ENCODE measurements around the gene FGD6.
"Not testable (repeated sequence)": the region's sequence is repeated elsewhere in the genome, so short reads cannot be mapped to it uniquely, and the experiment has no call there.

The FGD6 gene

GRCh38 chr12:95118138-95118787 is 99.0 kb downstream of the FGD6 start:
- no peak for DNase-seq

DNA sequence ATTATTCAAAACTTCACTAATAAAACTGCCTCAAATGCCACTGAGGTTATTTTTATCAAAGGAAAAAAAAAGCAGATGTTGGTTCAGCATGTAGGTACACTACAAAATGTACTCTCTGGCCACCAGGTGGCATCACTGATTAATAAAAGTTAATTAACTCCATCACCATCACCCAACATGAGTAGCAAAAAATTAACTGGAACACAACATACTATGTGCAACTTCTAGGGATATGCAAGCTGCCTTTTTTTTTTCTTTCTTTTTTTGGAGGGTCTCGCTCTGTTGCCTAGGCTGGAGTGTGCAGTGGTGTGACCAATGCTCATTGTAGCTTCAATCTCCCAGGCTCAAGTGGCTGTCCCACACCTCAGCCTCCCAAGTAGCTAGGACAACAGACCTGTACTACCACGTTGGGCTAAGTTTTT is 100.1 kb downstream of the FGD6 start:
- peak; percentile 59 to 75 for DNase-seq

DNA sequence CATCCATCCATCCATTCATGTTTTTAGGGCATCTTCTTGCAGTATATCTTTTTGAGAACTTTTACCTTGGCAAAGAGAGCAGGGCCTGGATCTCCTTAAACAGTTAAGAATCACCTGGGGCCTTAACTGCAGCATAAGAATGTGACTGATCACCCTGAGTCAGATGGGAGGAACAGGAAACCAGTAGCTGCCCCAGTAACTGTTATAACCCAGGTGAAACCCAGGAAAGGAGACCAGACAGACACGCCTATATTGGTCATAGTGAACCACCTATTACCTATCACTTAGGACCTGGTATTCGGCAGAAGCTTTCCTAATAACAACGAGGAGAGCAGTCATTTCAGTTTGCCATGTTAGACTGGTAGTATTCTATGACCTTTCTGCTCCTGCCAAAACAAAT is 100.5 kb downstream of the FGD6 start:
- no peak for DNase-seq

DNA sequence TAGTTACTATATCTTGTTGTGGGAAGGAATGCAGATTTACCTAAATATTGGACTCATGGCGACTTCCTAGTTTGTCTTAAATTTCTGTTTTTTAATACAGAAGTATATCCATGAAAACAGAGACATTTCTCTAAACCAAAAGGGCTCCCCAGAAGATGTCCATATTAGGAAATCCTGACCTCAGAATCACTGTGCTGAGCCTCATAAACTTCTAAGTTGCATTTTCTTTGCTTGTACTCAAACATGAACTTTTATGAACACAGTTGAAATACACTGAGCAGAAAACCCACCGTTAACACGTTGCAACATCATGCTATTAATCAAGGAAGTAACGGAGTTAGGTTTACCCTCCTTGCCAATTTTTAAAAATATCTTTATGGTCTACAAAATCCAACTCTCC is 100.9 kb downstream of the FGD6 start:
- DNase-seq, result no peak

DNA sequence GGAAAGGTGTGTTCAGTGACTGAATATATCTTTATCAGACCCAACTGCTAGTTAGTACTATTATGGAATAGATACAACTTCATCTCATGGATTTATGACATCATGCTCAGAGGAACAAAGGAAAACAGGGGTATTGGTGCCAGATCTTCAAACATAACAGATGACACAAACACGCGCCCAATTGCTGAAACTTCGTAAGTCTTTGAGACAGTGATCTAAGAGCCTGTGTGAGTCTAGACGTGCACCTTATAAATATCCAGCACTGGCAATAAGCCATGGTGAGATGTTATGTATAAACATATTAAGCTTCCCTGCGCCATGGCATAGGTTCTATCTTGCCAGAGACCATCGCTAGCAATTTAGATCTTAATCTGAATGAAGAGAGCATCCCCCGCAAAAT is 101.6 kb downstream of the FGD6 start:
- DNase-seq, result no peak

DNA sequence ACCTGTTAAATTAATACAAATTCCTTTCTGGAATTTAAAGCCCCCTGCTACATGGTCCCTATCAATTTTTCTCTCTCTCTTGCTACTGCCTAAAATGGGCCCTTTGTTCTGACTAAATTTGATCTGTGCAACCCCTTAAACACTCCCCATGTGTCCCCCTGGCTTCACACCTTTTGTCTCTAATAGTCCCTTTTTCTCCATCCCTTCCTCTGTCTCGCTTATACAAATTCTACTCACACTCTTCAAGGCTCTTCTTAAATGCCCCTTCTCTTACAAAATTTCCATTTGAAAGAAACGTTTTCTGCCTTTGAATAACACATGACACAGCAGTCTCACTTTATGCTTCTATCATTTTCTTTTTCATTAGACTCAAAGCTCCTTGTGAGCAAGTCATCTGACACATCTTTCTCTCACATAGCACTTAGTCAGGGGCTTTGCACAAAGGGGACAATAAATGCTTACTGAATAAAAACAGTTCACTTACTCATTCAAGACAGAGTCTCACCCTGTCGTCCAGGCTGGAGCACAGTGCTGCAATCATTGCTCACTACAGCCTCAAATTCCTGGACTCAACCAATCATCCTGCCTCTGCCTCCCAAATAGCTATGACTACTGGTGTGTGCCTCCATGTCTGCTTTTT is 102.4 kb downstream of the FGD6 start:
- no peak for DNase-seq

- DNase-seq, result no peak
Observed at GRCh38 chr12:95107362-95107761, 109.9 kb downstream of the FGD6 start.

DNA sequence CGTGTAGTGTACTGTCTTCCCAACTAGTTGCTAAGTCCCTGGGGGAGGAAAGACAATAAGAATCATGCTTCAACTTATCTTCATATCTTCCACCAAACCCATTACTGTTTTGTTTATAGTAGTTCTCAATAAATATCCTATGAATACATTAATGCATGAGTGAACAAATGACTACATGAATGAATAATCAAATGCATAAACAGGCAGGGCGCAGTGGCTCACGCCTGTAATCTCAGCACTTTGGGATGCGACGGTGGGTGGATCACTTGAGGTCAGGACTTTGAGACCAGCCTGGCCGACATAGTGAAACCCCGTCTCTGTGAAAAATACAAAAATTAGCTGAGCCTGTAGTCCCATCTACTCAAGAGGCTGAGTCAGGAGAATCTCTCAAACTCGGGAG is 111.7 kb downstream of the FGD6 start:
- no peak for DNase-seq

DNA sequence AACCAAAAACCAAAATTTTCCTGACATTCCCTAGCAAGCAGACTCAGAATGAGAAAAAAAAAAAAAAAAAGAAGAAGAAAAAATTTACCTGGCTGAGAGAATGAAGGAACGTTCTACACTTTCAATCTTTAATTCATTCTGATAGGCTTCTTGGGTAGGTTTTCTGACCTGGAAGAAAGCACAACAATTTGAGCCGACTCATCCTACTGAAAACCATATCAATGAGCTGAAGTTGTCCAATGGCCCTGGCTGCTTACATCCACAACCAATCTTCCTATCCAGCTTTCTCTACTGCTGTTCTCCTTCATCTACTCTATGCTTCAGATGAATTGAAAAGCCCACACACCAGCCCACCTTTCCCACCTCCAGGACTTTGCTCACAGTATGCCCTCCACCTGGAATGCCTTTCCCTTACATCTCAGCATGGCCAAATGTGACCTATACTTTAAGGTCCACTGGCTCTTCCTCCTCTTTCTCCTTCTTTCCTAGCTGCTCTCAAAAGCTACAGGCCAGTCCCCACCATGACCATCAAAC is 112.3 kb downstream of the FGD6 start:
- no peak for DNase-seq

GRCh38 chr12:95102916-95103671 is 114.2 kb downstream of the FGD6 start:
- no peak for DNase-seq

DNA sequence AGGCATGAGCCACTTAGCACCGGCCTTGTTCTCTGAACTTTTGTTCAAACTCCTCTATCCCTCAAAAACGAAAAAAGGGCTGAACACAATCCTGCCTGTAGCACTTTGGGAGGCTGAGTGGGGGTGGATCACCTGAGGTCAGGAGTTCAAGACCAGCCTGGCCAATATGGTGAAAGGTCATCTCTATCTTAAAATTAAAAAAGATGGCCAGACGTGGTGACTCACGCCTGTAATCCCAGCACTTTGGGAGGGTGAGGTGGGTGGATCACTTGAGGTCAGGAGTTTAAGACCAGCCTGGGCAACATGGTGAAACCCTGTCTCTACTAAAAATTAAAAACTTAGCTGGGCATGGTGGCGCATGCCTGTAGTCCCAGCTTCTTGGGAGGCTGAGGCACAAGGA is 115.3 kb downstream of the FGD6 start:
- DNase-seq, result not testable (repeated sequence)

DNA sequence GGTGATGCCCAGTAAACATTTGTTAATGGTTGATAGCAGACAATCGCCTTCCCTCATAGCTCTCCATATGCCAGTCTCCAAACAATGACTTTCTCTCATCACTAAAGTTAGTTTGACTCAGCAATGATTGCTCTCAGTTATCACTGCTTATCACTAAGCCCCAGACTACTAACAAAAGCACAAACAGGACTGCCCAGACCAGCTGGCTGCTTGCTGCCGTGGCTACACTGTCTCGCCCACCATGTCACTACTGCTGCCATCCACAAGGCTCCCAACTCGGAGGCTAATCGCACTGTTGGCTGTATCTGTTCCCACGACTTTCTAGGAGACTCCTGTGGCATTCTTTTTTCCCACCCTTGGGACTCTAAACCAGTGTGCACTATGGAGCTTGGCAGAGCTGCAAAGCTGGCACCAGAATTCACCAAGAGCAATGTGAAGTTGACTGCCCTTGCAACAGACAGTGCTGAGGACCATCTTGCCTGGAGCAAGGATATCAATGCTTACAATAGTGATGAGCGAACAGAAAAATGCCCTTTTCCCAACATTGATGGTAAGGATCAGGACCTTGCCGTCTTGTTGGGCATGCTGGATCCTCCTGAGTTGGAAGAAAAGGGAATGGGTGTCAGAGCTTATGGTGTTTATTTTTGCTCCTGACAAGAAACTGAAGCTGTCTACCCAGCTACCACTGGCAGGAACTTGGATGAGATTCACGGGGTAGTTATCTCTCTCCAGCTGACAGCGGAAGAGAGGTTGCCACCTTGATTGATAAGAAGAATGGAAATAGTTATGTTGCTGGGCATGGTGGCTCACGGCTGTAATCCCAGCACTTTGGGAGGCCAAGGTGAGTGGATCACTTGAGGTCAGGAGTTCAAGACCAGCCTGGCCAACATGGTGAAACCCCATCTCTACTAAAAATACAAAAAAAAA is 116.7 kb downstream of the FGD6 start:
- no peak for DNase-seq

DNA sequence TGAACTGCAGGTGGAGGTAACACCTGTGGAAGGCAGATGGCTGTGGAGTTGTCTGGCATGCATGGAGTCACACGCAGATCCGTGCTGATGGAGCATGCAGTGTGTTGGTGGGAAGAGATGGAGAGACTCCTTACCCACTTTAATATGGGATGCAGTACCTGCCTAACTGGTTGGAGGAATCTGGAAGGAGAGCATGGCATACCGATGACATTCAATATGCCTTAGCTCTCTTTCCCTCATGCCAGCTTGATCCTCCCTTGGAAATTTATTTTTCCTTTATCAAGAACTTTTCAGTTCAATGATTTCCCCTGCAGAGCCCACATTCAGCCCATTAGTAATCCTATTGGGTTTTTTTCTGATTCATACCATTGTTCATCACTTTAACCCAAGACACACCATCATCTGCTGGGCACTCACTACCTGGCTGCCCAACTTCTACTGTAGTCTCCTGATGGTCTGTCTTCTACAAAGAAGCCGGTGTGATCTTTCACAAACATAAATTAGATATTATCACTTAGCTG is 117.9 kb downstream of the FGD6 start:
- no peak for DNase-seq

DNA sequence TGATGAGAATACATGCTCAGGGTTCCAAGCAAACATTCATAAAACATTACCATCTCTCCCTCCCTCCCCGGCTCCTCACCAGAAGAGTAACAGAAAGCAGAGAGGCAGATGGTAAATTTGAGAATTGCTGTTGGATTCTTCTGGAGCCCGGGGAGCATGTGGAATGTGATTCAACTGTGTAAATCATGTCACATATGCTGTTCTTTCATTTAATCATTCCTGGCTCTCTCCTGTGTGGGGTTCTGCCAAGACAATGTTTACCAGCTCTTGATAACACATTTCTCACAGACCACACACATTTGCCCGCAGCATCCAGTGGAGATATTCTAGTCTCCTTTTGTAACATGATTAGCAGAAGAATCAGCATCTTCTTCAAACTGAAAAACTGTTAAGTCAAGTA is 120.4 kb downstream of the FGD6 start:
- no peak for DNase-seq

- DNase-seq, result no peak
Observed at GRCh38 chr12:95096378-95096777, 120.9 kb downstream of the FGD6 start.

GRCh38 chr12:95095866-95096265 is 121.4 kb downstream of the FGD6 start:
- not testable (repeated sequence) for DNase-seq

DNA sequence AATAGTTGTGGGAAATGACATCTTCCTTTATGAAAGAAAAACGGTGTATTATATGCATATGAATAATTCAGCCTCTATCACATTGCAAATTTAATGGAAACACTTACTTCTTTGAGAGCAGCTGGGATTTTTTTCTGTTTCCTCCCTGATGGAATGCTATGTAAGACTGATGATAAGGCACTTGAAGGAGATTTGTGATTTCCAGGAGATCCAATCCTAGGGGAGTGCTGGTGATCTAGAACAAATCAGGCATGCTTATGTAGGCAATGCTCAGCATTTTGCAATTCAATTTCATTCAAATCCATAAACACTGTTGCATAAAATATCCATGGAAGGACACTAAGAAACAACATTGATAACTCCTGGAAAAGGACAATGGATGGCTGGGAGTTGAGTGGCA is 127.8 kb downstream of the FGD6 start:
- no peak for DNase-seq

DNA sequence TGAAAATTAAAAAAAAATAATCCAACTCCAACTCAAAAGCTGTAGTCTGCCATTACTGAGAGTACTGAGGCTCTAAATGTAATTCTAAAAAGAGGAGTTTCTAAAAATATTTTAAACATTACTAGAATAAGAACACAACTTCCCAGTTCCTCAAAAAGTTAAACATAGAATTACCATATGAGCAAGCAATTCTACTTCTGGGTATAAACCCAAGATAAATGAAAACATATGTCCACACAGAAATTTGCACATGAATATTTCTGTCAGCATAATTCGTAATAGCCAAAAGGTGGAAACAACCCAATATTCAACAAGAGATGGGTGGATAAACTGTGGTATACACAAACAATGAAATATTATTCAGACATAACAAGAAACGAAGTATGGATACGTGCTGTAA is 128.9 kb downstream of the FGD6 start:
- no peak for DNase-seq

DNA sequence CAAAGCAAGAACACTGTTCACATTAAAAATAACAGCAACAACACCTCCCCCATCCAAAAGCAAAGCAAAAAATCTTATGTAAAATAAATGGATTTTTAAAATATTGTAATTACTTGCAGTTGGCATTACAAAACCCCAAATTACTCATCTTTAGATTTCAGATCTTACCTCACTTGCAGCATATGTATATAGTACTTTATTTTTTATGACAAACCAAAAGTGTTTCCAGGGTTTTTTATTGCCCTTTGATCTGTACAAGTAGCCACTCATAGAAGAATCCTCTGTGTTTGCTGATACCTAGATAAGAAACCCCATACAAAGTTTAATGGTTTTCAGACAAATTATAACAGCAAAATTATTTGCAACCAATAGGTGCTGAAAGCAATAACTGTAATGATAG is 131.7 kb downstream of the FGD6 start:
- DNase-seq, result no peak

- no peak for DNase-seq
Observed at GRCh38 chr12:95083938-95084337, 133.3 kb downstream of the FGD6 start.

DNA sequence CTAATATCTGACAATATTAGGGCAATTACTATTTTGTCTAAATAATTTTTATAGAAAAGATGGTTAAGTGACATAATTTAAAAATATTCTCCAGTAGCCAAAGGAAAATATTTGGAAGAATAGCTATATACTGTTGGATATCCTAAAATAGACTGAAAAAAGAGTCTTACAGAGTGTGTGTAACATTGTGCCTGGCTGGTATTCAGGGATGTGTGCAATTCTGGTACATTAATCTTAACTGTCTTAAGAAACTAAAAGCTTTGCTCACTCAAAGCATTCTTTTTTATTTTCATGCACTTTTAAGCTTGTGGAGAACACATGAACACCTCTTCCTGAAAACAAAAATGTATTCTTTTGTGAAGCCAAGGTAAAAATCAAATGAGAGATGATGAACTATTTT is 133.8 kb downstream of the FGD6 start:
- DNase-seq, result no peak

- no peak for DNase-seq
Observed at GRCh38 chr12:95077341-95077740, 139.9 kb downstream of the FGD6 start.

- DNase-seq, result no peak
Observed at GRCh38 chr12:95074766-95075165, 142.5 kb downstream of the FGD6 start.
